T-helper 1 cell treated with Interleukin-12 subunit alpha and Interleukin-12 subunit beta and Interleukin-4 antibody, amounts not matched to agents 30 μg/mL and 1 μg/mL, for 36 hours (primary cell): ENCODE results near the gene PHF21A.
A peak's percentile ranks its signal among the peaks of the same experiment; 100 is the strongest.

Experiments
- H3K27ac Mint-ChIP-seq: one replicate; pipeline ENCODE4 v1.8.0; 2021; ENCODE audit warnings: mild to moderate bottlenecking, mixed read lengths
- H3K27me3 Mint-ChIP-seq: one replicate; pipeline ENCODE4 v1.8.0; 2021; ENCODE audit warnings: low read depth, mixed read lengths
- H3K36me3 Mint-ChIP-seq: one replicate; pipeline ENCODE4 v1.8.0; 2021; ENCODE audit warnings: low read depth, mixed read lengths
- H3K4me1 Mint-ChIP-seq: one replicate; pipeline ENCODE4 v1.8.0; 2021; ENCODE audit warnings: low read depth, mixed read lengths
- H3K4me3 Mint-ChIP-seq: one replicate; pipeline ENCODE4 v1.8.0; 2021; ENCODE audit warnings: mild to moderate bottlenecking, moderate library complexity, mixed read lengths
- H3K9me3 Mint-ChIP-seq: one replicate; pipeline ENCODE4 v1.8.0; 2021; ENCODE audit warnings: mixed read lengths

PHF21A gene

DNA sequence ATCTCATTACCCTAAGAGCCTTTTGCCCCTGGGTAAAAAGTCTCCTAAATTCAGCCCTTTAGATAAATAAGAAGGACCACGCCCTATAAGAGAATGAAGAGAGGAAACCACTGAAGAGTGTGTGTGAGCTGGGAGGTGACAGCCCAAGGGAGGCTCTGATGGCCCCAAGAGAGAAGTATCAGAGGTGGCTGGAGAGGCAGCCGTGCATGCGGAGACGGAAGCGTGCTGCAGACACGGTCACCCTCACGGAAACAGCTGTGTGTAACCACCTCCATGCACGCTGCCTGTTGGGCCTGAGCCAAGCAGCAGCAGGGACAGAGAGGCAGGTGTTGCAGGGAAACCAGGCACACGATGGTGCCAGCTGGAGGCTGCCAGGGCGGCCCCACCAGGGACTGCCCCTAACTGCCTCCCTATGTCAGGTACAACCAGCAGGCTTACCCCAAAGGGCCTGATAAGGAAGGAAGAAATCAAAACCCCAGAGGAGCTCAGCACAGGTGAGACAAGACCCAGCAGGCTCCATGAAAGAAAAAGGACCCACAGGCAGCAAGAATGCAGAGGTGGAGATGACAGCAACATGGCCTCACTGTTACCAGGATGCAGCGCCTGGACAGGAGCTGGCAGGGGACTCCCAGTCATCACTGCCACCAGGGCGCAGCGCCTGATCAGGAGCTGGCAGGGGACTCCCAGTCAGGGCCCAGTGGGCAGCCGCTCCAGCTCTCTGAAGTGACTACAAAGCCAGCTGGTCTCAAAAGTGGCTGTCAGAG, 191.0 kb downstream of the PHF21A start:
- Mint-ChIP-seq H3K36me3 (peaks cover 19% of the 10 kb centered on the region), H3K27ac (peak overlapping the region; percentile 67), H3K9me3 (no peaks in the 10 kb centered on the region), H3K4me3 (peak overlapping the region; percentile 53), H3K27me3 (no peaks in the 10 kb centered on the region), H3K4me1 (peaks cover 13% of the 10 kb centered on the region)

DNA sequence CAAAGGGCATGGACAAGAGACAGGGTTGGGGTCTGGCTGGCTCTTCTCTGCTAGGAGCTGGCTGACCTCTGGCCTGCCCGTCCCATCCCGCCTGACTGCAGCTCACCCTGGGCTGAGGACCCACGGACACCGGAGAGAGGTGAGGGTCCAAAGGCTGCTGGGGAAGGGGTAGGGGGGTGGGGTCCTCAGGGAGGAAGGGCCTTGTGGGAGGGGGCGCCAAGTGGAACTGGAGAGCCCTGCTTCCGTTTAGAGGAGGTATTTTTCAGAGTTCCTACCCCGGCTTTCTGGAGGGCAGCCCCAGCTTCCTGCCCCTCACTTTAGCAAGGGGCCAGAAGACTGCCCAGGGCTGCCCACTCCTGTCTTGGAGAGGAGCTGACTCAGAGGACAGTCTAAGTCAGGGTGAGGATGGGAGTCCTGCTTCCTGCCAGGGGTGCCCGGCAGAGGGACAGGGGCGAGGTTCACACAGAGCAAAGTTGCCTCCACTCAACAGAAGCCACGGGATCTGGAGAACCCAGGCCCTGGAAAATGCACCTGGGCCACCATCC, 191.7 kb downstream of the PHF21A start:
- Mint-ChIP-seq H3K36me3 (peaks cover 16% of the 10 kb centered on the region), H3K9me3 (no peaks in the 10 kb centered on the region), H3K27ac (peak overlapping the region; percentile 67), H3K4me3 (peak overlapping the region; percentile 53), H3K27me3 (peaks cover 6% of the 10 kb centered on the region), H3K4me1 (peaks cover 13% of the 10 kb centered on the region)

- Mint-ChIP-seq H3K27me3 (peaks cover 14% of the 10 kb centered on the region), H3K36me3 (peaks cover 15% of the 10 kb centered on the region), H3K4me3 (no peak overlapping the region), H3K4me1 (peaks cover 16% of the 10 kb centered on the region), H3K9me3 (no peaks in the 10 kb centered on the region), H3K27ac (no peak overlapping the region)
Measured at GRCh38 chr11:45928535-45929215, 192.6 kb downstream of the PHF21A start.

- peaks cover 11% of the 10 kb centered on the region for H3K36me3 Mint-ChIP-seq
- H3K4me3 Mint-ChIP-seq = no peak overlapping the region
- H3K27ac Mint-ChIP-seq = no peak overlapping the region
- H3K27me3 Mint-ChIP-seq = peaks cover 20% of the 10 kb centered on the region
- H3K9me3 Mint-ChIP-seq = no peaks in the 10 kb centered on the region
- peaks cover 18% of the 10 kb centered on the region for H3K4me1 Mint-ChIP-seq
Measured at GRCh38 chr11:45927684-45928413, 193.4 kb downstream of the PHF21A start.

DNA sequence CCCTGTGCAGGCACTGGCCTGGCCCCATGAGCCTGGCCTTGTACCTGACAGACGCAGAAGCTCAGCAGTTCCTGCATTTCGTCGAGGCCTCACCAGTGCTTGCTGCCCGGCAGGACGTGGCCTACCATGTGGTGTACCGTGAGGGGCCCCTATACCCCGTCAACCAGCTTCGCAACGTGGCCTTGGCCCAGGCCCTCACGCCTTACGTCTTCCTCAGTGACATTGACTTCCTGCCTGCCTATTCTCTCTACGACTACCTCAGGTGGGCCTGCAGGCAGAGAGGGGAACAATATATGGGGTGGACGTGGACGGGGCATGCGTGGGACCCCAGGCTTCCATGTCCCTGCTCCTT, 193.9 kb downstream of the PHF21A start:
- H3K27me3 Mint-ChIP-seq = peaks cover 20% of the 10 kb centered on the region
- peaks cover 9% of the 10 kb centered on the region for H3K36me3 Mint-ChIP-seq
- H3K27ac Mint-ChIP-seq = no peak overlapping the region
- peaks cover 18% of the 10 kb centered on the region for H3K4me1 Mint-ChIP-seq
- no peaks in the 10 kb centered on the region for H3K9me3 Mint-ChIP-seq
- H3K4me3 Mint-ChIP-seq = no peak overlapping the region

- Mint-ChIP-seq H3K4me1 (peaks cover 18% of the 10 kb centered on the region), H3K27ac (no peak overlapping the region)
Measured at GRCh38 chr11:45926536-45927331, 194.5 kb downstream of the PHF21A start.

GRCh38 chr11:45926001-45926401, 195.3 kb downstream of the PHF21A start:
- Mint-ChIP-seq H3K9me3 (no peaks in the 10 kb centered on the region), H3K4me1 (peaks cover 17% of the 10 kb centered on the region), H3K4me3 (no peak overlapping the region), H3K27ac (no peak overlapping the region), H3K36me3 (peaks cover 6% of the 10 kb centered on the region), H3K27me3 (peaks cover 27% of the 10 kb centered on the region)

More at GRCh38 chr11:45926536-45927331, 194.5 kb downstream of the PHF21A start:
- Mint-ChIP-seq H3K27me3 (peaks cover 20% of the 10 kb centered on the region), H3K4me3 (no peak overlapping the region), H3K36me3 (peaks cover 7% of the 10 kb centered on the region), H3K9me3 (no peaks in the 10 kb centered on the region)

- Mint-ChIP-seq H3K36me3 (peaks cover 6% of the 10 kb centered on the region), H3K4me1 (peaks cover 16% of the 10 kb centered on the region), H3K27me3 (peaks cover 31% of the 10 kb centered on the region), H3K27ac (no peak overlapping the region), H3K4me3 (no peak overlapping the region), H3K9me3 (no peaks in the 10 kb centered on the region)
Measured at GRCh38 chr11:45925550-45925949, 195.7 kb downstream of the PHF21A start.

DNA sequence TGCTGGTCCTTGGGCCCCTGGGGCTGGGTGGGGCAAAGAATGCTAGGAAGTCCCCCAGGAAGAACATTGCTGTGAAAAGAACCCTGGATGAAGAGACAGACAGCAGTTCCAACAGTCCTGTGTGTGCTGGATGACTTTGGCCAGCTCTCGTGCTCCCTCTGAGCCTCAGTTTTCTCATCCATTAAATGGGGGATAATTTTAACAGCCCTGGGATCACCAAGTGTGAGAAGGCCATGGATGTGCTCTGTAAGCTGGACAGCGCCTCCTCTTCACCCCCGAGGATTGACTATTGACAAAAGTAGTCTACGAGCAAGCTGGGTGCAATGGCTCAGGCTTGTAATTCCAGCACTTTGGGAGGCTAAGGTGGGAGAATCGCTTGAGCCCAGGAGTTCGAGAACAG, 196.3 kb downstream of the PHF21A start:
- no peak overlapping the region for H3K27ac Mint-ChIP-seq
- H3K36me3 Mint-ChIP-seq = peaks cover 3% of the 10 kb centered on the region
- peaks cover 9% of the 10 kb centered on the region for H3K4me1 Mint-ChIP-seq
- no peaks in the 10 kb centered on the region for H3K9me3 Mint-ChIP-seq
- H3K27me3 Mint-ChIP-seq = peaks cover 31% of the 10 kb centered on the region
- no peak overlapping the region for H3K4me3 Mint-ChIP-seq

DNA sequence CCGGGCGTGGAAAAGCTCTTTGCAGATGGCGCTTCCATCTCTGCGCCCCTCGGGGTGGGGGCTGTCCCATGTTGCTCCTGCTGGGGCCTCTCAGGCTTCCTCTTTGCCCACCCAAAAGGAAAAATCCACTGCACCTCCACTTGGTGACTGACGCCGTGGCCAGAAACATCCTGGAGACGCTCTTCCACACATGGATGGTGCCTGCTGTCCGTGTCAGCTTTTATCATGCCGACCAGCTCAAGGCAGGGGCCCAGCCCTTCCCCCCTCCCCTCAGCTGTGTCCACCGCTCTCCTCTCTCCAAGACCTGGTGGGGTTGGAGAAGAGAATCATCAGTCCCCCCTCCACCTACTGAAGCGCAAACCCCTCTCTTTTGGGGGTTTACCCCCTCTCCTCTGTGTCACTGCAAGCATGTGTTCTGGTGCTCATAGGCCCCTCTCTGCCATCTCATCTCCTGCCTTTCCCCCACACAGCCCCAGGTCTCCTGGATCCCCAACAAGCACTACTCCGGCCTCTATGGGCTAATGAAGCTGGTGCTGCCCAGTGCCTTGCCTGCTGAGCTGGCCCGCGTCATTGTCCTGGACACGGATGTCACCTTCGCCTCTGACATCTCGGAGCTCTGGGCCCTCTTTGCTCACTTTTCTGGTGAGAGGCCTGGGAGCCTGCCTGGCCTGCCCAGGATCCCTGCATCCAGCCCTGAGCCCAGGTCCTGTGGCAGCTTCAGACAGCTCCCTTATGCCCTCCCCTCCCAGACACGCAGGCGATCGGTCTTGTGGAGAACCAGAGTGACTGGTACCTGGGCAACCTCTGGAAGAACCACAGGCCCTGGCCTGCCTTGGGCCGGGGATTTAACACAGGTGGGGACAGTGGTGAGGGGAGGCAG, 197.0 kb downstream of the PHF21A start:
- H3K27me3 Mint-ChIP-seq = peaks cover 31% of the 10 kb centered on the region
- H3K9me3 Mint-ChIP-seq = no peaks in the 10 kb centered on the region
- H3K4me3 Mint-ChIP-seq = peak overlapping the region; percentile 42
- H3K36me3 Mint-ChIP-seq = peaks cover 3% of the 10 kb centered on the region
- H3K27ac Mint-ChIP-seq = peak overlapping the region; percentile 11
- peaks cover 6% of the 10 kb centered on the region for H3K4me1 Mint-ChIP-seq

DNA sequence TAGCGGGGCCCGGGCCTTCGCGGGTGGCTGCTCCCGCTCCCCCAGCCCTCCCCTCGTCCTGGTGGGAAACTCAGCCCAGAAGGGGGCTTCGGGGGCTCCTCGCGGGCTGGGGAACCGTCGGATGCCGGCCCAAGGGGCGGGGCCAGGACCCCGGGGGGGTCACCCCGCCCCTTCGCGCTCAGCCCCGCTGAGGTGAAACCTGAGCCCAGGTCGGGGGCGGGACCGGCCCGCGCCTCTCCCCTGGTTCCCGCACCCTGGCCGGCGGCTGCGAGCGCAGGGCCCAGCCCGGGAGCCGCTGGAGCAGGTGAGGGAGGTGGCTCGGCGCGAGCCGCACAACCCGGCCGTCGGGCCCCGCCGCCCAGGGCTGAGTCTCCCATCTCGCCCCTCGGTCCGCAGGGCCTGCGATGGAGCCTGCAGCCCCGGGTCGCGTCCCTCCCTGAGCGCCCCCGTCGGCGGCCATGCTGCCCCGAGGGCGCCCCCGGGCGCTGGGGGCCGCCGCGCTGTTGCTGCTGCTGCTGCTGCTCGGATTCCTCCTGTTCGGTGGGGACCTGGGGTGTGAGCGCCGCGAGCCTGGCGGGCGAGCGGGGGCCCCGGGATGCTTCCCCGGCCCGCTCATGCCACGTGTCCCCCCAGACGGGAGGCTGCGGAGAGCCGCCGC, 198.7 kb downstream of the PHF21A start, which contains the start of gene LARGE2:
Gene LARGE2, plus strand, starts transcription at position 232 of the 658 bp plus-strand sequence. Its CDS starts 227 bp downstream, at position 459.
- H3K9me3 Mint-ChIP-seq = no peaks in the 10 kb centered on the region
- peak within 1 kb of the TSS; percentile 58 for H3K4me3 Mint-ChIP-seq
- H3K4me1 Mint-ChIP-seq = peaks cover 7% of the 10 kb centered on the region
- H3K27me3 Mint-ChIP-seq = peaks cover 31% of the 10 kb centered on the region
- H3K27ac Mint-ChIP-seq = no peak within 1 kb of the TSS
- H3K36me3 Mint-ChIP-seq = peaks cover 3% of the 10 kb centered on the region

DNA sequence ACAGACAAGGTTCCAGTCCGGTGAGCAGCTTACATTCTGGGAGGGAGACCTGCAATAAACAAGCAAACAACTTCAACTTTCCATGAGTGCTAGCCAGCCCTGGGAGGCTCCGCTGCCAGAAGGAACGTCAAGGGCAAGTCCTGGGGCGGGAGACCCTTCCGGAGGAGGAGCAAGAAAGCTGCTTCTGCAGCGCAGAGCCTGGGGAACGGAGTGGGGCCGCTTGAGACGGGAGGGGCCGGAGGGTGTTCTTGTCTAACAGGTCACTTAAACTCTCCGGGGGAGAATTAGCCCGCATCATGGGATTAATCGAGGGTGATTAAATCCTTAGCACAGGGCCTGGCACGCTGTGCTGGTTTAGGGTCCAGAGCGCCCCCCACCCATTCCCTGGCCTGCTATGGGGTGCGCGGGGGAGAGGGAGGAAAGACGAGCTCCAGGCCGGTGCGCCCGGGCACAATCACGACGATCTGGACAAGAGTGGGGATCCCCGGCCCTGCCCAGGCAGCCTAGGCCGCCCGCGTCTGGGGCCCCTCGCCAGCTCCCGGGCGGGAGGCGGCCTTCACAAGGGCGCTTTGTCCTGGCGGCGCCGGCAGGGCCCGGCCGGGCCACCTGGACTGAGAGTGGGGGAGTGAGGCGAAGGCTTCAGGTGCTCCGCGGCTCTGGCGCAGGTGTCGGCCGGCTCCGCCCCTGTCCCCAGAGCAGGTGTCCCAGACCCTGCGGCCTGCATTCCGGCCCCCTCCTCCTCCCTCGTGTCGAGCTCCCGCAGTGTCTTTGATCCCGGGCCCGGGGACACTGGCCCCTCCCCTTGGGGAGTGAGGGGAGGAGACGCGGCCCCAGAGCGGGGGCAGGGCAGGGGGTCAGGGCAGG, 199.5 kb downstream of the PHF21A start:
- H3K4me1 Mint-ChIP-seq = peaks cover 9% of the 10 kb centered on the region
- H3K36me3 Mint-ChIP-seq = peaks cover 3% of the 10 kb centered on the region
- H3K4me3 Mint-ChIP-seq = peak overlapping the region; percentile 58
- H3K9me3 Mint-ChIP-seq = no peaks in the 10 kb centered on the region
- peaks cover 31% of the 10 kb centered on the region for H3K27me3 Mint-ChIP-seq
- H3K27ac Mint-ChIP-seq = no peak overlapping the region
